HL-60/S4 treated with retinoic acid at 250 ng/mL for 4 days and 3 days (cell line): ENCODE results near the gene TNK2.
"Not testable (repeated sequence)": the region's sequence is repeated elsewhere in the genome, so short reads cannot be mapped to it uniquely, and the experiment has no call there.

Experiments used
- in situ Hi-C: fragments of 300-500 bp; cut with MboI; formaldehyde crosslinking; loops from 2 replicates; pipeline ENCODE4 v1.7.0; 2022; ENCODE audit warnings: low sequenced_read_pairs

TNK2 gene

GRCh38 chr3:195907934-195908693 lies at the start of gene TNK2:
Gene TNK2, minus strand, starts transcription at chr3:195908551. Its CDS starts 19,963 bp downstream, at chr3:195888588.
- in situ Hi-C loops = no loop called here

GRCh38 chr3:195956577-195956976 lies 48.2 kb upstream of the TNK2 start:
- in situ Hi-C loops = no loop called here

- in situ Hi-C loops = not testable (repeated sequence)
These were observed 47.1 kb upstream of the TNK2 start for GRCh38 chr3:195955416-195955841.

- in situ Hi-C loops = not testable (repeated sequence)
These were observed 46.4 kb upstream of the TNK2 start for GRCh38 chr3:195954752-195955119.

- in situ Hi-C loops = not testable (repeated sequence)
These were observed 45.9 kb upstream of the TNK2 start for GRCh38 chr3:195954052-195954751.

GRCh38 chr3:195952590-195952989 lies 44.2 kb upstream of the TNK2 start:
- in situ Hi-C loops = not testable (repeated sequence)

GRCh38 chr3:195951443-195952177 lies 43.3 kb upstream of the TNK2 start:
- in situ Hi-C loops = not testable (repeated sequence)

- in situ Hi-C loops = not testable (repeated sequence)
These were observed 42.4 kb upstream of the TNK2 start for GRCh38 chr3:195950731-195951130.

GRCh38 chr3:195950164-195950563 lies 41.8 kb upstream of the TNK2 start:
- in situ Hi-C loops = not testable (repeated sequence)

- in situ Hi-C loops = not testable (repeated sequence)
These were observed 38.8 kb upstream of the TNK2 start for GRCh38 chr3:195946910-195947699.

GRCh38 chr3:195941265-195941815 lies 33.0 kb upstream of the TNK2 start:
- in situ Hi-C loops = not testable (repeated sequence)

GRCh38 chr3:195940806-195941205 lies 32.5 kb upstream of the TNK2 start:
- in situ Hi-C loops = not testable (repeated sequence)

- in situ Hi-C loops = not testable (repeated sequence)
These were observed 31.4 kb upstream of the TNK2 start for GRCh38 chr3:195939526-195940470.

- in situ Hi-C loops = not testable (repeated sequence)
These were observed 24.7 kb upstream of the TNK2 start for GRCh38 chr3:195933044-195933430.

GRCh38 chr3:195932418-195933043 lies 24.2 kb upstream of the TNK2 start:
- in situ Hi-C loops = no loop called here

- in situ Hi-C loops = no loop called here
These were observed 23.4 kb upstream of the TNK2 start for GRCh38 chr3:195931582-195932273.

- in situ Hi-C loops = no loop called here
These were observed 21.1 kb upstream of the TNK2 start for GRCh38 chr3:195929452-195929851.

- in situ Hi-C loops = no loop called here
These were observed 13.0 kb upstream of the TNK2 start for GRCh38 chr3:195921334-195921791.
